Lower lobe of right lung (tissue), 2 donors: ENCODE measurements around the gene RASGRP3. TPM values are rescaled to one million over a fixed set of nuclear protein-coding genes. Genes with fewer than 3 reads are reported as not detected.

Experiments used
- ATAC-seq, 2 donors: fragments of 200-7000 bp; cut with Tn5 transposase; one replicate each; pipeline ENCODE4 v1.9.1; 2020 to 2022; ENCODE audit warnings: mild to moderate bottlenecking in 2 of 2, moderate library complexity in 2 of 2
- DNase-seq: peaks from one replicate; pipeline ENCODE4 v3.0.0-alpha.2; 2020
- H3K27ac ChIP-seq: fragments of 200-600 bp; one replicate; pipeline ENCODE4 v1.8.0; 2022
- H3K27me3 ChIP-seq: fragments of 200-600 bp; one replicate; pipeline ENCODE4 v1.8.0; 2022; ENCODE audit warnings: low read depth
- H3K36me3 ChIP-seq: fragments of 200-600 bp; one replicate; pipeline ENCODE4 v1.8.0; 2022; ENCODE audit warnings: mild to moderate bottlenecking
- H3K4me1 ChIP-seq: fragments of 200-600 bp; one replicate; pipeline ENCODE4 v1.8.0; 2022
- H3K4me3 ChIP-seq: fragments of 200-600 bp; one replicate; pipeline ENCODE4 v1.8.0; 2022; ENCODE audit warnings: mild to moderate bottlenecking
- H3K9me3 ChIP-seq: fragments of 200-600 bp; one replicate; pipeline ENCODE4 v1.8.0; 2022
- intact Hi-C: fragments of 100-400 bp; cut with DNase I; formaldehyde crosslinking; loops from one replicate; pipeline ENCODE4 v1.11.0; 2022
- total RNA-seq: library from RNA; stranded (reverse); fragmentation: NEBNext Ultra II Directional; extraction: Animal tissue kit (Norgen Biotek cat#: 25700); gene quantifications from one replicate; pipeline ENCODE4 v1.2.1, GENCODE V29; 2021
- TF ChIP-seq, protein P1 (sequence below): fragments of 200-600 bp; IDR thresholded peaks from one replicate; pipeline ENCODE4 v1.8.0; 2022; ENCODE audit warnings: antibody characterized with exemption, mild to moderate bottlenecking
- donor health status: DM: no; HTN: yes; CAD: no; lungs with severe emphysema.

RASGRP3 gene
- total RNA-seq, 1 donor from 2014 or later: 13.7 TPM

DNA sequence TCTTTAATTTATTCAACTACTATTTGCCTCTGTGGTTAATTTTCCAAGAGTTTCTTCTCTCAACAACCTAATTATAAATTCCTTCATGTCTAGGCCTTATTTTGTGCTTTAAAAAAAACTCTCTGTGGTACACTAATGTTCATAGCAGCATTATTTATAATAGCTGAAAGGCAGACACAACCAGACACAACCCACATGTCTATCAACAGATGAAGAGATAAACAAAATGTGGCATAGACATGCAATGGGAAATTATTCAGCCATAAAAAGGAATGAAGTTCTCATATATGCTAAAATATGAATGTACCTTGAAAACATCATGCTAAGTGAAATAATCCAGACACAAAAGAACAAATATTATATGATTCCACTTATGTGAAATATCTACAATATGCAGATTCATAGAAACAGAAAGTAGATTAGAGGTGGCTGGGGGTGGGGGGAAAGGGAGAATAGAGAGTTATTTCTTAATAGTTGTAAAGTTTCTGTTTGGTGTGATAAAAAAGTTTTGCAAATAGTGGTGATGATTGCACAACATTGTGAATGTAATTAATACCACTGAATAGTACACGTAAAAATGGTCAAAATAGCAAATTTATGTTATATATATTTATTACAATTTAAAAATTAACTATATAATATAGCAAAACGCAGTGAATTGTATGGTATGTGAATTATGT lies 28.1 kb upstream of the RASGRP3 start:
- intact Hi-C loops: no loop called here
- DNase-seq: no peak
- peaks cover 20% of the 10 kb centered on the region for H3K9me3 ChIP-seq
- no peak overlapping the region for H3K27ac ChIP-seq
- H3K36me3 ChIP-seq: no peaks in the 10 kb centered on the region
- H3K4me3 ChIP-seq: no peak overlapping the region
- ATAC-seq: no peak
- peaks cover 7% of the 10 kb centered on the region for H3K4me1 ChIP-seq
- TF ChIP-seq, protein P1, sequence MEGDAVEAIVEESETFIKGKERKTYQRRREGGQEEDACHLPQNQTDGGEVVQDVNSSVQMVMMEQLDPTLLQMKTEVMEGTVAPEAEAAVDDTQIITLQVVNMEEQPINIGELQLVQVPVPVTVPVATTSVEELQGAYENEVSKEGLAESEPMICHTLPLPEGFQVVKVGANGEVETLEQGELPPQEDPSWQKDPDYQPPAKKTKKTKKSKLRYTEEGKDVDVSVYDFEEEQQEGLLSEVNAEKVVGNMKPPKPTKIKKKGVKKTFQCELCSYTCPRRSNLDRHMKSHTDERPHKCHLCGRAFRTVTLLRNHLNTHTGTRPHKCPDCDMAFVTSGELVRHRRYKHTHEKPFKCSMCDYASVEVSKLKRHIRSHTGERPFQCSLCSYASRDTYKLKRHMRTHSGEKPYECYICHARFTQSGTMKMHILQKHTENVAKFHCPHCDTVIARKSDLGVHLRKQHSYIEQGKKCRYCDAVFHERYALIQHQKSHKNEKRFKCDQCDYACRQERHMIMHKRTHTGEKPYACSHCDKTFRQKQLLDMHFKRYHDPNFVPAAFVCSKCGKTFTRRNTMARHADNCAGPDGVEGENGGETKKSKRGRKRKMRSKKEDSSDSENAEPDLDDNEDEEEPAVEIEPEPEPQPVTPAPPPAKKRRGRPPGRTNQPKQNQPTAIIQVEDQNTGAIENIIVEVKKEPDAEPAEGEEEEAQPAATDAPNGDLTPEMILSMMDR: no peak
- no peaks in the 10 kb centered on the region for H3K27me3 ChIP-seq

DNA sequence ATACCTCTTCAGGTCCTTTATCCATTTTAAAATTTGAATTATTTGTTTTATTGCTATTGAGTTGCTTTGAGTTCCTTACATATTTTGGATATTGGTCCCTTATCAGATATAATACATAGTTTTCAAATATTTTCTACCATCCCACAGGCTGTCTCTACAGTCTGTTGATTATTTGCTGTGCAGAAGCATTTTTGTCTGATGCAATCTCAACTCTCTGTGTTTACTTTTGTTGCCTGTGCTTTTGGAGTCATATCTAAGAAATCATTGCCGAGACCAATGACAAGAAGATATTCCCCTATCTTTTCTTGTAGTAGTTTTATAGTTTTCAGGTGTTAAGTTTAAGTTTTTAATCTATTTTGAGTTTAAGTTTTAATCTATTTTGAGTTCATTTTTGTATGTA lies 25.2 kb upstream of the RASGRP3 start:
- intact Hi-C loops: no loop called here
- H3K9me3 ChIP-seq: peaks cover 20% of the 10 kb centered on the region
- H3K4me1 ChIP-seq: peaks cover 7% of the 10 kb centered on the region
- no peak for DNase-seq
- TF ChIP-seq, protein P1: no peak
- no peak for ATAC-seq
- no peak overlapping the region for H3K4me3 ChIP-seq
- H3K27ac ChIP-seq: no peak overlapping the region
- H3K27me3 ChIP-seq: no peaks in the 10 kb centered on the region
- no peaks in the 10 kb centered on the region for H3K36me3 ChIP-seq

DNA sequence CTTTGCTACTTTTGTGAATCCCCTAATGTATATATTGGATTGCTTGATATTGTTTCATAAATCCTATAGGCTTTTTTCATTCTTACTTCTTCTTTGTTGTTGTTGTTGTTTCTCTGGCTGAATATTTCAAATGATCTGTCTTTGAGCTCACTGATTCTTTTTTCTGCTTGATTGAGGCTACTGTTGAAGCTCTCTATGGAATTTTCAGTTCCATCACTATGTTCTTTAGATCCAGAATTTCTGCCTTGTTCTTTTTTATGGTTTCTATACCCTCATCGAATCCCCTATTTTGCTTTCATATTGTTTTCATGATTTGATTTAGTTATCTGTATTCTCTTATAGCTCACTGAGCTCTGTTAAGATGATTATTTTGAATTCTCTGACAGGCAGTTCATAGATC lies 24.6 kb upstream of the RASGRP3 start:
- intact Hi-C loops: no loop called here

DNA sequence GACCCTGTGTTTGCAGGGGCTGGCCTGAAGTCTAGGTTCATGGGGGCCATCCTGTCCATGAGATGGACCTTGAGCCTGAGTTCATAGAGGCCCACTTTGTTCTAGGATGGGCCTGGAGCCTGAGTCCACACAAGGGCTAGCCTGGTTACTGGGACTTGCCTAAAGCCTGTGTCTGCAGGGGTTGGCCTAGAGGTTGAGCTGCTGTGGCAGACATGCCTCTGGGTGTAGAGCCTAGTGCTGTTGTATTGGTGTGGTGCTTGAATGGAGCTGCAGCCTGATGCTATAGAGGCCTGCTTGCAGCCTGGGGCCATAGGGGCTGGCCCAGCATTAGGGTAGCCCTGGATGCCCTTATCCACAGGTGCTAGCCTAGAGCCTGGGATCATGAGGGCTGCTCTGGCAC lies 23.9 kb upstream of the RASGRP3 start:
- H3K36me3 ChIP-seq: no peaks in the 10 kb centered on the region
- DNase-seq: no peak
- no peak for ATAC-seq
- peaks cover 20% of the 10 kb centered on the region for H3K9me3 ChIP-seq
- H3K27ac ChIP-seq: no peak overlapping the region
- H3K4me1 ChIP-seq: peaks cover 12% of the 10 kb centered on the region
- no peak overlapping the region for H3K4me3 ChIP-seq
- H3K27me3 ChIP-seq: no peaks in the 10 kb centered on the region
- TF ChIP-seq, protein P1: no peak
- intact Hi-C loops: no loop called here

More for the DNA sequence above, 24.6 kb upstream of the RASGRP3 start:
- Histone ChIP-seq H3K4me1 (peaks cover 7% of the 10 kb centered on the region), H3K4me3 (no peak overlapping the region), H3K27ac (no peak overlapping the region), H3K9me3 (peaks cover 20% of the 10 kb centered on the region), H3K27me3 (no peaks in the 10 kb centered on the region), H3K36me3 (no peaks in the 10 kb centered on the region)
- DNase-seq: no peak
- no peak for ATAC-seq
- TF ChIP-seq, protein P1: no peak

DNA sequence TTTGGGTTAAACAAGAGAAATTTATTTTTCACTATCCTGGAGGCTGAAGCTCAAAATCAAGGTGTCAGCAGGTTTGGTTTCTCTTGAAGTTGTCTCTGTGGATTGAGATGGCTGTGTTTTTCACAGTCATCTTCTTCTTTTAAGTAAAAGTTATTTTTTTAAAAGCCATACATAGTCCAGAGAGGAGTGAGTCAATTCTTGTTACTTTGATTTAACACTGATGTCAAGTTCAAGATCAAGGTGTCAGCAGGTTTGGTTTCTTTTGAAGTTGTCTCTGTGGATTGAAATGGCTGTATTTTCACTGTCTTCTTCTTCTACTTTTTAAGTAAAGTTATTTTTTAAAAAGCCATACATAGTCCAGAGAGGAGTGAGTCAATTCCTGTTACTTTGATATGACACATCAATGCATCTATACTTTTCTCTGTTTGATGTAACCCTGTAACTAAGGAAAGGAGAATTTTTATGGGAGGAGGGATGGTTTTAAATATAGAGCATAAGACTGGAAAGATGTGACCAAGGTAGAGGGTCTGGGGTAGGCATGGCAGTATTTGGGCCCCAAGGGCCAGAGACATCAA lies 22.5 kb upstream of the RASGRP3 start:
- intact Hi-C loops: no loop called here
- no peaks in the 10 kb centered on the region for H3K27me3 ChIP-seq

More for the DNA sequence above, 22.5 kb upstream of the RASGRP3 start:
- H3K27ac ChIP-seq: no peak overlapping the region
- no peaks in the 10 kb centered on the region for H3K36me3 ChIP-seq
- peaks cover 20% of the 10 kb centered on the region for H3K9me3 ChIP-seq
- TF ChIP-seq, protein P1: no peak
- peaks cover 16% of the 10 kb centered on the region for H3K4me1 ChIP-seq
- DNase-seq: no peak
- H3K4me3 ChIP-seq: no peak overlapping the region
- ATAC-seq: no peak
